IPS DF 6.9 (cell line): ENCODE measurements around the gene FRG2.
"Not testable (repeated sequence)": the region's sequence is repeated elsewhere in the genome, so short reads cannot be mapped to it uniquely, and the experiment has no call there.

Experiments
- DNase-seq: peaks from one replicate; pipeline ENCODE4 v3.0.0-alpha.2; 2013; ENCODE audit warnings: low read depth, low spot score
- H3K27ac ChIP-seq: one replicate; pipeline ENCODE4 v1.5.1; 2013; ENCODE audit warnings: low read length, control low read depth
- H3K27me3 ChIP-seq: 2 replicates; pipeline ENCODE4 v1.6.1; 2013; ENCODE audit warnings: mild to moderate bottlenecking, low read length; ENCODE audit not compliant: control insufficient read depth, insufficient read depth
- H3K36me3 ChIP-seq: 2 replicates; pipeline ENCODE4 v1.6.1; 2013; ENCODE audit warnings: low read length; ENCODE audit not compliant: control insufficient read depth, insufficient read depth
- H3K4me1 ChIP-seq: 2 replicates; pipeline ENCODE4 v1.6.1; 2013; ENCODE audit warnings: low read length; ENCODE audit not compliant: control insufficient read depth, insufficient read depth
- H3K4me3 ChIP-seq: 2 replicates; pipeline ENCODE4 v1.5.1; 2013; ENCODE audit warnings: mild to moderate bottlenecking, low read length
- H3K9me3 ChIP-seq: 2 replicates; pipeline ENCODE4 v1.6.1; 2013; ENCODE audit warnings: low read length, inconsistent platforms; ENCODE audit not compliant: control insufficient read depth, insufficient read depth
- WGBS: extraction: QIAGEN DNeasy Blood & Tissue Kit; methylation state at CpG from one replicate; pipeline ENCODE4 v1.1.7; 2013; ENCODE audit warnings: mixed read lengths, missing lambda C conversion rate; ENCODE audit not compliant: insufficient read length, insufficient coverage; 5-methylcytosine and 5-hydroxymethylcytosine counted together

The FRG2 gene

DNA sequence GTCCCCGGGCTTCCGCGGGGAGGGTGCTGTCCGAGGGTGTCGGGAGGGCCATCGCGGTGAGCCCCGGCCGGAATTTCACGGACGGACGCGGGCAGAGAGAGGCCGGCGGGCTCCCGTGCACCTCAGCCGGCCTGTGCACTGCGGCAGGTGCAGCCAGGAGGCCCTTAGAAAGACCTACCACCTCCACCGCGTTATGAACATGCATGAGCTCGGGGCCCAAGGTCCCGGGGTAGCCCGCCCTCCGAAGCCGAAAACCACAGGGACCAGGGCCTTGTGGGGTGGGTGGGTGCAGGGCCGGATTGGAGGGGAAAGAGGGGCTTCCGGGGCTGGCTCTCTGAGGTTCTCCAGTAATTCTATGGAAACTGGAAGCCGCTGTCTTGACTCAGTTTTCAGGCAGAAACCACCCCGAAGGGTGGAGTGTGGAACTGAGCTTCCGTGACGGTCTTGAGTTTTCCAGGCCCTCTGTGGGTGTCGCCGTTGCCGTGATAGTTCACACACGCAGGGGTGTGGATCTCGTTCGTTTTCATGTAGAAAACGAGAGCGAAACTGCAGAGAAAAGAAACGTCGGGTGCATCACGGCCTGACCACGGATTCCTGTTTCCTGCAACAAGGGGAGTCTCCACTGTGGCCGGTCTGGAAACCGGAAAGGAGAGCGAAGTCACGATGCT lies 4.3 kb downstream of the FRG2 start:
- not testable (repeated sequence) for H3K4me1 ChIP-seq, DNase-seq
- no CpG with 5 or more reads among the region's 47 CpGs for WGBS

DNA sequence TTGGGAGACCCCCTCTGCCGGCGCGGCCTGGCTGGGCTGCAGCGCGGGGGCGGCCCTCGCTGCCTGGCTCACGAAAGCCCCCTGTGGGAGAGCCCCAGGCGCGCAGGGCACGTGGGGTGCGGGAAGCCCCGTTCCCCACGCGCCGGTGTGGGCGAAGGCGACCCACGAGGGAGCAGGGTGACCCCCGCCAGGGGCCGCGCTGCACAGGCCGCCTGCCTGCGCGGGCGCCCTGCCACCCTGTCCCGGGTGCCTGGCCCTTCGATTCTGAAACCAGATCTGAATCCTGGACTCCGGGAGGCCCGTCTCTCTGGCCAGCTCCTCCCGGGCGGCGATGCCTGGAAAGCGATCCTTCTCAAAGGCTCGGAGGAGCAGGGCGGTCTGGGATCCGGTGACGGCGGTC lies 5.1 kb downstream of the FRG2 start:
- DNase-seq, H3K4me1 ChIP-seq, H3K36me3 ChIP-seq, H3K9me3 ChIP-seq, H3K27ac ChIP-seq, H3K4me3 ChIP-seq: not testable (repeated sequence)
- H3K27me3 ChIP-seq: peaks cover 35% of the 10 kb centered on the region
- WGBS: no CpG with 5 or more reads among the region's 39 CpGs

More for the DNA sequence above, 4.3 kb downstream of the FRG2 start:
- not testable (repeated sequence) for H3K4me3 ChIP-seq, H3K27ac ChIP-seq, H3K36me3 ChIP-seq, H3K9me3 ChIP-seq
- peaks cover 29% of the 10 kb centered on the region for H3K27me3 ChIP-seq

DNA sequence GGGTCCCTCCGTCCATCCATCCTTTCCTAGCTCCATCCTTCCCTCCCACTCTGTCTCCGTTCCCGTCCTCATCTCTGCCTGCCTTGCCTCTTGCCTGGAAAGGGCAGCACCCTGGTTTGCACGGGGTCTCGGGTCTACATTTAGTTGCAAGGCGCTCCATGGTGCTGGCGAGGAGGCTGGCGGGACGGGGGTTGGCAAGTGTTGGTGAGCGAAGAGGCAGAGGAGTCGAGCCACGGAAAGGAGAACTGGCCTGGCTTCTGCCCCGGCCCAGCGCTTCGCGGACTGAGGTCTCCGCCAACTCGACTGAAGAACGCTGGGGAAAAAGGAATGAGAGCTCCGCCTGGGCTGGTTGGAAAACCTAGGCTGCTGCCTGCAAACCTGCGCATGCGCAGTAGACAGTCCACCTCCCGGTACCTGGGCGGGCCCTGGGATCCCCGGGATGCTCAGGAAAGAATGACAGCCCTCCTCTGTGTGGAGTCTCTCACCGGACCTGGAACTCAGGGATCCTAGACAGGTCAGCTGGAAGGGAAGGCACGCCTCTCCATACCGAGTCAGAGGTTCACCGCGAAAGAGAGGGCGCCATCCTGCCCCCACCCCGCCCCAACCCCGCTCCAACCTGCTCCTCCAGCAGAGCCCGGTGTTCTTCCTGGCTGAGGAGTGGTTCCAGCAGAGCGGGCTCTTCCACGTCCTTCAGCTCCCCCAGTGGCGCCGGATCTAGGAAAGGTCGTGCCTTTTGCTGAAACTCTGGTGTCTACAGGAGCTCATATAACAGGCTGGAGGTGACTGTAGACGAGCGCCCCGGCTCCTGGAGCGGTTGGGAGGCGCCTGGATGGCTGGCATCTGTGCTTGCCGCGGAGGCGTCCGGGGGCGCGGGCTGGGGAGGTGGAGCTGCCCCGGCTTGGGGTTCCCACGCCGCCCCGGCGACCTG lies 6.0 kb downstream of the FRG2 start:
- Histone ChIP-seq H3K27ac (no peak overlapping the region), H3K27me3 (peaks cover 45% of the 10 kb centered on the region), H3K4me3 (peak overlapping the region; percentile 36; the same call in 1 of the 2 replicates), H3K4me1 (peaks cover 1% of the 10 kb centered on the region; the same call in 1 of the 2 replicates), H3K36me3 (no peaks in the 10 kb centered on the region), H3K9me3 (0 out of 2 replicates have a peak, but pooled peaks cover 2% of the 10 kb centered on the region)
- WGBS: no CpG with 5 or more reads among the region's 55 CpGs
- no peak for DNase-seq

- not testable (repeated sequence) for DNase-seq, H3K9me3 ChIP-seq, H3K4me1 ChIP-seq, H3K27ac ChIP-seq, H3K4me3 ChIP-seq, H3K36me3 ChIP-seq
- WGBS: no CpG with 5 or more reads among the region's 29 CpGs
- peaks cover 51% of the 10 kb centered on the region for H3K27me3 ChIP-seq
These were observed 7.1 kb downstream of the FRG2 start for GRCh38 chr4:190019859-190020463.

DNA sequence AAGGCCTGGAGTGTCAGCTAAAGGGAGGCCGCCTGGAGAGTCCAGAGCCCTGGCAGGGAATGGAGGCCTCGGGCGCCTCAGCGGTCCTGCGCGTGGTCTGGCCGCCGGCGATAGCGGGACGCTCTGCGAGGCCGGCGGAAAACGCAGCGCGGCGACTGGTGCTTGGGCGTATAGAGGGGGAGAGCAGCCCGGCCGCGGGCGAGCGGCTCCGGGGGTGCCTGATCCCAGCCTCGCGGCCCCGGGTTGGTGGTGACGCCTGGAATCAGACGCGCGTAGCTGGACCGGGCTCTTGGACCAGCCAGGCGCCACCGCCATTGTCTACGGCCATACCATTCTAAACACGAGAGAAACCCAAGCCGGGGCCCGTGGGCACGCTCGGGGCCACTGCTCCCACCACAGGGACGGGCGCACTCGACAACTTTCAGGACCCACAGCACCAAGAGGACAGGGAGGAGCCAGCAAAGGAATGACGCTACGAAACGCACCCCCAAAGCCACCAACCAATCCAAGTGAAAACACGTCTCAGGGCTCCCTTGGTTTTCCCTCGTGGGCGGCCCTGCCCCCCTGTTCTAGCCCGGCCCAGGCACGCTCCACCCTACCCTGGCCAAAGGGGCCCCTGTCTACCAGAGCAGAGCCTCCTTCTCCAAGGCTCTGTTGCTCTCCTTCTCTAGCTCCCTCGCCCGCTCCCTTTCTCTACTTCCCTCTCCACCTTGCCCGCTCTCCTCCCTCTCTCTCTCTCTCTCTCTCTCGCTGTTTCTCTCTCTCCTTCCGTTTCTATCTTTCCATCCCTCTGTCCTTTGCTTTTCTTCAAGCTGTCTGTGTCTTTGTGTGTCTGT lies 7.8 kb downstream of the FRG2 start:
- Histone ChIP-seq H3K36me3 (no peaks in the 10 kb centered on the region), H3K27ac (no peak overlapping the region), H3K4me3 (peak overlapping the region; percentile 3; the same call in 1 of the 2 replicates), H3K4me1 (peaks cover 1% of the 10 kb centered on the region; the same call in 1 of the 2 replicates), H3K27me3 (peaks cover 51% of the 10 kb centered on the region), H3K9me3 (0 out of 2 replicates have a peak, but pooled peaks cover 2% of the 10 kb centered on the region)
- DNase-seq: no peak
- no CpG with 5 or more reads among the region's 57 CpGs for WGBS

DNA sequence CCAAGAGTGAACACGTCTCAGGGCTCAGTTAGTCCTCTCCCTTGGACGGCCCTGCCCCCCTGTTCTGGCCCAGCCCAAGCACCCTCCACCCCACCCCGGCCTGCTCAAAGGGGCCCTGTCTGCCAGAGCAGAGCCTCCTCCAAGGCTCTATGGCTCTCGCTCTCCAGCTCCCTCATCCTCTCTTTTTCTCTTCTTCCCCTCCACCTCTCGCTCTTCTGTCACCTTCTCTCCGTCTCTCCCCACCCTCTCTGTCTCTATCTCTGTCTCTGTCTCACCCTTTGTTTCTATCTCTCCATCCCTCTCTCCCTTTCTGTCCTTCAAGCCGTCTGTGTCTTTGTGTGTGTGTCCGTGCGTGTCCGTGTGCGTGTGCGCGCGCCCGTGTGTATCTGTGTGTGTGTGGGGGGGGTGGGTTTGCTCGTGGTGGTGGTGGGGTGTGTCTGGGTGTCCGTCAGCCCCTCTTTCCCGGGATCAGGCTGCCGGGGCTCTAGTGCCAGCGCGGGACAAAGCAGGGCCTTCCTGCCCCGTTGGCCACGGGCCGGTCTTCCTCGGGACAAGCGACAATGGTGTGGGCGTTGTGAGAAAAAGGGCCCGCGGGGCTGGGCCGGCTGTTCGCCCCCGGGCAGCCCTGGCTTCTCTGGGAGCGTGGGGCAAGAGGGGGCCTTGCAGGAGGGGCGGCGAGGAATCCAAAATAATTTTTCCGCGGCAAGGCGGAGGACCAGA lies 8.7 kb downstream of the FRG2 start:
- 0 out of 2 replicates have a peak, but pooled peaks cover 2% of the 10 kb centered on the region for H3K9me3 ChIP-seq
- no peak overlapping the region for H3K4me3 ChIP-seq
- no CpG with 5 or more reads among the region's 38 CpGs for WGBS
- H3K36me3 ChIP-seq: no peaks in the 10 kb centered on the region
- DNase-seq: no peak
- H3K27ac ChIP-seq: no peak overlapping the region
- peaks cover 51% of the 10 kb centered on the region for H3K27me3 ChIP-seq
- peaks cover 1% of the 10 kb centered on the region; the same call in 1 of the 2 replicates for H3K4me1 ChIP-seq

DNA sequence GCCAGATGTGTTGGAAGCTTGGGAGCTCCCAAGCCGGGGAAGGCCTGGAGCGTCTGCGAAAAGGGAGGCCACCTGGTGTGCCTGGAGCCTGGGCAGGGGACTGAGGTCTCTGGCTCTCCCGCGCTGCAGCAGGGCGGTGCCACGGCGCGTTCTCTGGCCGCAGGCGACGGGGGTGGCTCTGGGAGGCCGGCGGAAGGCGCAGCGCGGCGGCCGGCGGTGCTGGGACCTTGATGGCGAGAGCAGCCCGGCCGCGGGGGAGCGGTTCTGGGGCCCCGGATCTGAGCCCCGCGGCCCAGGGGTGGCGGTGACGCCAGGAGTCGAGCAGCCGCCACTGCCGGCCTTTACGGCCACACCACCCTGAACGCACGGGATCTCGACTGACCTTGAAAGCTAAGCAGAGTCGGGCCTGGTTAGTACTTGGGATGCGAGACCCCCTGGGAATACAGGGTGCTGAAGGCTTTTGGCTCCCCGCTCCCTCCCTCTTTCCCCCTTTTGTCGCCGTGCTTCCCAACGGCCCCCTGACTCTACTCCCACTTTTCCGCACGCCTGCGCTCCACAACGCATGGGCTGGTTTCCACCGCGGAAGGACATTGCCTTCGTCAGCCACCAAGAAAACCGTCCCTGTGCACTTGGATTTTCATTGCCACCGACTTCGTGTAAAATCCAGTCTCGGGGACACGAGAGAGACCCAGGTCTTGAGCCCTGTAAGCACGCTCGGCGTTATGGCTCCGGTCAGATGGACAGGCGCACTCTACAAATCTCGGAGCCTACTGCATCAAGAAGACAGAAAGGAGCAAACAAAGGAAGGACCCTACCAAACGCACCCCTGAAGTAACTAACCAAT lies 9.5 kb downstream of the FRG2 start:
- Histone ChIP-seq H3K9me3 (peaks cover 2% of the 10 kb centered on the region; the same call in 1 of the 2 replicates), H3K4me1 (peaks cover 1% of the 10 kb centered on the region; the same call in 1 of the 2 replicates), H3K36me3 (no peaks in the 10 kb centered on the region), H3K27me3 (peaks cover 51% of the 10 kb centered on the region), H3K27ac (no peak overlapping the region), H3K4me3 (peak overlapping the region; percentile 6; the same call in 1 of the 2 replicates)
- WGBS: no CpG with 5 or more reads among the region's 62 CpGs
- DNase-seq: no peak

DNA sequence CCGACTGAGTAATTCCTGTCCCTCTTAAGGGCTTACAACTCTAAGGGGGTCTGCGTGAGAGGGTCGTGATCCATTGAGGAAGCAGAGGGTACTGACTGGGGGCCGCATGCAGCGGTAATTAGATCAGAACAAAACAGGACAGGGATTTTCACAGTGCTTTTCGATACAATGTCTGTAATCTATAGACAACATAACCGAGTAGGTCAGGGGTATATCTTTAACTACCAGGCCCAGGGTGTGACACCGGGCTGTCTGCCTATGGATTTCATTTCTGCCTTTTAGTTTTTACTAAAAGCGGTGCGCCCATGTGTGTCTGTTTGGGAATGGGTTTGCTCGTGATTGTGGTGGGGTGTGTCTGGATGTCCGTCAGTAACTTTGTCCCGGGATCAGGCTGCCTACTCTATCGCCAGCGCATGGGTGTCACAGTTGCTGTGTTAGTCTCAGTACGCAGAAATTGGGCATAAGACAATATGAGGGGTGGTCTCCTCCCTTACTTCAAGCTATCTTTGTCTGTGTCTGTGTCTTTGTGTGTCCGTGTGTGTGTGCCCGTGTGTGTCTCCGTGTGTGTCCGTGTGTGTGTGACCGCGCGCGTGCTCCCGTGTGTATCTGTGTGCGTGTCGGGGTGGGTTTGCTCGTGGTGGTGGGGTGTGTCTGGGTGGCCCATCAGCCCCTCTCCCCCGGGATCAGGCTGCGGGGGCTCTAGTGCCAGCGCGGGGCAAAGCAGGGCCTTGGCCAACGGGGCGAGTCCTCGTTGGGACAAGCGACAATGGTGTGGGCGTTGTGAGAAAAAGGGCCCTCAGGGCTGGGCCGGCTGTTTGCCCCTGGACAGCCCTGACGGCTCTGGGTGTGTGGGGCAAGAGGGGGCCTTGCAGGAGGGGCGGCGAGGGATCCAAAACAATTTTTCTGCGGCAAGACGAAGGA lies 10.4 kb downstream of the FRG2 start:
- Histone ChIP-seq H3K4me3 (no peak overlapping the region), H3K27me3 (peaks cover 53% of the 10 kb centered on the region), H3K9me3 (peaks cover 3% of the 10 kb centered on the region), H3K36me3 (no peaks in the 10 kb centered on the region), H3K4me1 (peaks cover 1% of the 10 kb centered on the region; the same call in 1 of the 2 replicates), H3K27ac (no peak overlapping the region)
- no CpG with 5 or more reads among the region's 43 CpGs for WGBS
- DNase-seq: no peak
